Vagina (tissue), 2 donors: ENCODE results near the gene HPN. TPM values are rescaled to one million over a fixed set of nuclear protein-coding genes. Genes with fewer than 3 reads are reported as not detected.
"Not testable (repeated sequence)": the region's sequence is repeated elsewhere in the genome, so short reads cannot be mapped to it uniquely, and the experiment has no call there.

Experiments used
- DNase-seq, 2 donors: peaks; one replicate each; pipeline ENCODE4 v3.0.0-alpha.2; 2017; ENCODE audit errors: extremely low spot score in 2 of 2
- H3K27ac ChIP-seq: fragments of 200-600 bp; sonication (generic); one replicate; pipeline ENCODE4 v1.5.1; 2019
- H3K27me3 ChIP-seq: fragments of 200-600 bp; sonication (generic); one replicate; pipeline ENCODE4 v1.5.1; 2019
- H3K36me3 ChIP-seq, 2 donors: fragments of 200-600 bp; sonication (generic); one replicate each; pipeline ENCODE4 v1.5.1; 2017 to 2019
- H3K4me1 ChIP-seq: fragments of 200-600 bp; sonication (generic); one replicate; pipeline ENCODE4 v1.5.1; 2019
- H3K4me3 ChIP-seq, 2 donors: fragments of 200-600 bp; sonication (generic); 1 replicate in 1 of 2; 2 replicates in 1 of 2; pipeline ENCODE4 v1.5.1; 2016 to 2019
- H3K9me3 ChIP-seq: fragments of 200-600 bp; sonication (generic); one replicate; pipeline ENCODE4 v1.5.1; 2019
- CTCF ChIP-seq, 3 experiments: fragments of 450-650 bp in 2 of 3; fragments of 200-600 bp in 1 of 3; sonication (generic) in 1 of 3; IDR thresholded peaks; one replicate each; pipeline ENCODE4 v1.5.1; 2017 to 2019; ENCODE audit warnings: antibody characterized with exemption in 3 of 3, mild to moderate bottlenecking in 2 of 3, moderate library complexity in 2 of 3
- POLR2A ChIP-seq, 2 donors: fragments of 450-650 bp; IDR thresholded peaks; one replicate each; pipeline ENCODE4 v1.6.1; 2017; ENCODE audit warnings: antibody characterized with exemption in 2 of 2, mild to moderate bottlenecking in 2 of 2, moderate library complexity in 2 of 2
- POLR2AphosphoS5 ChIP-seq, 2 donors: sonication (generic); formaldehyde crosslinking; IDR thresholded peaks; one replicate each; pipeline ENCODE4 v1.9.0; 2017; ENCODE audit warnings: antibody characterized with exemption in 2 of 2, mild to moderate bottlenecking in 2 of 2, low read depth in 1 of 2; ENCODE audit not compliant: insufficient read depth in 1 of 2
- intact Hi-C: fragments of 100-400 bp; cut with DNase I; formaldehyde crosslinking; loops from one replicate; pipeline ENCODE4 v1.15.1; 2023
- total RNA-seq: library from RNA; depleted of rRNA; stranded (reverse); fragments of >200 nt; gene quantifications from one replicate; pipeline ENCODE4 v1.2.3, GENCODE V29; 2016

The HPN gene
- total RNA-seq, 1 donor from 2014 or later, result not detected

- no peak for TF ChIP-seq POLR2A (IDR thresholded peaks at IDR 0.05)
- no peak for TF ChIP-seq POLR2AphosphoS5 (IDR thresholded peaks at IDR 0.05; ENCODE audit: insufficient read depth in 1 of 2, low read depth in 1 of 2)
- no peak for TF ChIP-seq CTCF (IDR thresholded peaks at IDR 0.05)
- H3K4me1 ChIP-seq, result peaks cover 12% of the 10 kb centered on the region
- no peak overlapping the region for H3K4me3 ChIP-seq
- H3K36me3 ChIP-seq, result no peaks in the 10 kb centered on the region
- no peaks in the 10 kb centered on the region for H3K27me3 ChIP-seq
- no peaks in the 10 kb centered on the region for H3K9me3 ChIP-seq
- intact Hi-C loops, result no loop called here
- no peak for DNase-seq
- no peak overlapping the region for H3K27ac ChIP-seq
Measured at GRCh38 chr19:35046461-35046860, 4.9 kb downstream of the HPN start.

- Histone ChIP-seq H3K27me3 (no peaks in the 10 kb centered on the region), H3K9me3 (no peaks in the 10 kb centered on the region), H3K4me3 (no peak overlapping the region), H3K4me1 (no peaks in the 10 kb centered on the region), H3K27ac (no peak overlapping the region), H3K36me3 (no peaks in the 10 kb centered on the region)
- TF ChIP-seq POLR2AphosphoS5 (IDR thresholded peaks at IDR 0.05; ENCODE audit: insufficient read depth in 1 of 2, low read depth in 1 of 2) (no peak), CTCF (IDR thresholded peaks at IDR 0.05) (no peak), POLR2A (IDR thresholded peaks at IDR 0.05) (no peak)
- intact Hi-C loops, result no loop called here
- DNase-seq, result no peak
Measured at GRCh38 chr19:35048911-35049411, 7.4 kb downstream of the HPN start.

- no peaks in the 10 kb centered on the region for H3K9me3 ChIP-seq
- H3K36me3 ChIP-seq, result no peaks in the 10 kb centered on the region
Measured at GRCh38 chr19:35049456-35049855, 7.9 kb downstream of the HPN start.

GRCh38 chr19:35050662-35051061 lies 9.1 kb downstream of the HPN start:
- H3K27me3 ChIP-seq, H3K4me3 ChIP-seq, H3K4me1 ChIP-seq, H3K27ac ChIP-seq, intact Hi-C loops, H3K36me3 ChIP-seq, DNase-seq, H3K9me3 ChIP-seq: not testable (repeated sequence)

More at GRCh38 chr19:35049456-35049855, 7.9 kb downstream of the HPN start:
- no peak overlapping the region for H3K27ac ChIP-seq
- no peak for TF ChIP-seq POLR2A (IDR thresholded peaks at IDR 0.05)
- no peak for TF ChIP-seq CTCF (IDR thresholded peaks at IDR 0.05)
- TF ChIP-seq POLR2AphosphoS5 (IDR thresholded peaks at IDR 0.05; ENCODE audit: insufficient read depth in 1 of 2, low read depth in 1 of 2), result no peak
- no peaks in the 10 kb centered on the region for H3K4me1 ChIP-seq
- no peaks in the 10 kb centered on the region for H3K27me3 ChIP-seq
- no peak for DNase-seq
- intact Hi-C loops, result no loop called here
- no peak overlapping the region for H3K4me3 ChIP-seq

GRCh38 chr19:35051268-35051667 lies 9.7 kb downstream of the HPN start:
- H3K4me1 ChIP-seq, H3K27me3 ChIP-seq, H3K9me3 ChIP-seq, H3K36me3 ChIP-seq, intact Hi-C loops, H3K27ac ChIP-seq, DNase-seq, H3K4me3 ChIP-seq: not testable (repeated sequence)

- Histone ChIP-seq H3K36me3 (no peaks in the 10 kb centered on the region), H3K27ac (no peak overlapping the region), H3K4me3 (no peak overlapping the region), H3K4me1 (no peaks in the 10 kb centered on the region), H3K9me3 (no peaks in the 10 kb centered on the region), H3K27me3 (no peaks in the 10 kb centered on the region)
- intact Hi-C loops, result no loop called here
- TF ChIP-seq POLR2A (IDR thresholded peaks at IDR 0.05) (no peak), CTCF (IDR thresholded peaks at IDR 0.05) (no peak), POLR2AphosphoS5 (IDR thresholded peaks at IDR 0.05; ENCODE audit: insufficient read depth in 1 of 2, low read depth in 1 of 2) (no peak)
- DNase-seq, result no peak
Measured at GRCh38 chr19:35051796-35052195, 10.3 kb downstream of the HPN start.
